Gastroesophageal sphincter (tissue), 4 donors: ENCODE measurements around the gene MST1R. TPM values are rescaled to one million over a fixed set of nuclear protein-coding genes. Genes with fewer than 3 reads are reported as not detected.

ENCODE experiments used
- ATAC-seq: fragments of 150-250 bp; one replicate; pipeline ENCODE4 v1.9.1; 2016; ENCODE audit warnings: mild to moderate bottlenecking, moderate library complexity
- H3K27ac ChIP-seq, 4 donors: fragments of 200-600 bp; sonication (generic) in 3 of 4; 1 replicate in 3 of 4; 2 replicates in 1 of 4; pipeline ENCODE4 v1.5.1; 2016 to 2019
- H3K27me3 ChIP-seq: fragments of 200-600 bp; sonication (generic); one replicate; pipeline ENCODE4 v1.5.1; 2019
- H3K36me3 ChIP-seq, 2 donors: fragments of 200-600 bp; sonication (generic); one replicate each; pipeline ENCODE4 v1.5.1; 2019; ENCODE audit warnings: control low read depth in 1 of 2
- H3K4me1 ChIP-seq, 3 donors: fragments of 200-600 bp; sonication (generic); 1 replicate in 2 of 3; 2 replicates in 1 of 3; pipeline ENCODE4 v1.5.1; 2016 to 2019; ENCODE audit warnings: control low read depth in 2 of 3
- H3K4me3 ChIP-seq, 2 donors: fragments of 200-600 bp; sonication (generic); one replicate each; pipeline ENCODE4 v1.5.1; 2019; ENCODE audit warnings: mild to moderate bottlenecking in 1 of 2, moderate library complexity in 1 of 2
- H3K9me3 ChIP-seq, 3 donors: fragments of 200-600 bp; sonication (generic); one replicate each; pipeline ENCODE4 v1.5.1; 2017 to 2019; ENCODE audit warnings: control low read depth in 2 of 3
- EP300 ChIP-seq: sonication (generic); formaldehyde crosslinking; IDR thresholded peaks from one replicate; pipeline ENCODE4 v1.6.1; 2017; ENCODE audit warnings: antibody characterized with exemption, mild to moderate bottlenecking
- POLR2A ChIP-seq, 2 donors: fragments of 450-650 bp; IDR thresholded peaks; one replicate each; pipeline ENCODE4 v1.6.1; 2017; ENCODE audit warnings: antibody characterized with exemption in 2 of 2, mild to moderate bottlenecking in 2 of 2, moderate library complexity in 1 of 2
- POLR2AphosphoS5 ChIP-seq: sonication (generic); formaldehyde crosslinking; IDR thresholded peaks from one replicate; pipeline ENCODE4 v1.6.1; 2017; ENCODE audit warnings: antibody characterized with exemption
- WGBS, 2 donors: methylation state at CpG; one replicate each; pipeline ENCODE4 v1.1.5; 2018; ENCODE audit warnings: low coverage in 1 of 2; 5-methylcytosine and 5-hydroxymethylcytosine counted together
- small RNA-seq, 4 donors: library from RNA; depleted of rRNA; stranded (forward); fragments of <200 nt; gene quantifications; one replicate each; pipeline ENCODE3, GENCODE V24; 2016
- total RNA-seq, 4 donors: library from RNA; depleted of rRNA; stranded (reverse); fragments of >200 nt; gene quantifications; one replicate each; pipeline ENCODE4 v1.1.0, GENCODE V29; 2016
- TF ChIP-seq, protein P1 (sequence below), 4 experiments: fragments of 200-600 bp in 2 of 4; fragments of 450-650 bp in 2 of 4; sonication (generic) in 1 of 4; IDR thresholded peaks; one replicate each; pipeline ENCODE4 v1.5.1; 2017 to 2019; ENCODE audit warnings: antibody characterized with exemption in 4 of 4, mild to moderate bottlenecking in 2 of 4, moderate library complexity in 2 of 4

Gene MST1R
- total RNA-seq, 4 donors from 2014 or later, result 1.2 to 5.9 (median 2.0) TPM

DNA sequence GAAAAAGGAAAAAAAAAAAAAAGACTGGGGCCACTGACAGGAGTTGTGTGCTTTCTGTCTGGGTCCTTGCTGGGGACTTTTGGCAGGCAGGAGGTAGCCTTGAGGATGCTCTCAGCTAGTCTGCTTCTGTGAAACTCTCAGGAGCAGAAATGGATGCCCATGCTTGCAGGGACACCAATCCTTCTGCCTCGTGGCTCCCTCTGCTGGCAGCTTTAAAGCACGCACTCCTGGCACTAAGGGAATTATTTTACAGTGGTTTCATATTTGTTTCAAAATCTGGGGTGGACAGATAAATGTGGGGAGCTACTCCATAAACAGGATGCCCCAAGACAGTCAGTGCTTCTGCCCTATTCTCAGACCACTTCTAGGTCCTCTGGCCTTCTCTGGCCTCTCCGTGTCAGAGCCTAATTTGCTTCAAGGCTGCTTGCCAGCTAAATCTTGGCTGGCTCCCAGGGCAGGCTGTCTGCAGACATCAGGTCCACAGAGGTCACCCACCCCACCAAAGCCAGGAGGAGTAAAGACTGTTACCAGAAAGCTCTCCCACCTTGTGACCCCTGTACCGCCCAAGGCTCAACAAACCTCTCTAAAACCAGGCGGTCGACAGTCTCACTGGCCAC is 64.4 kb downstream of the MST1R start:
- Histone ChIP-seq H3K9me3 (no peaks in the 10 kb centered on the region), H3K4me1 (peaks cover 0 to 31% (median 10%) of the 10 kb centered on the region in 3 donors), H3K4me3 (no peak overlapping the region), H3K27me3 (no peaks in the 10 kb centered on the region), H3K36me3 (peaks cover 0 to 5% of the 10 kb centered on the region in 2 donors), H3K27ac (peak overlapping the region in 2 of 4 donors; percentile 41 to 58)
- peak; percentile 82 for ATAC-seq
- TF ChIP-seq EP300 (no peak), POLR2AphosphoS5 (peak; percentile 42), POLR2A (IDR thresholded peaks at IDR 0.05) (no peak)
- TF ChIP-seq, protein P1, sequence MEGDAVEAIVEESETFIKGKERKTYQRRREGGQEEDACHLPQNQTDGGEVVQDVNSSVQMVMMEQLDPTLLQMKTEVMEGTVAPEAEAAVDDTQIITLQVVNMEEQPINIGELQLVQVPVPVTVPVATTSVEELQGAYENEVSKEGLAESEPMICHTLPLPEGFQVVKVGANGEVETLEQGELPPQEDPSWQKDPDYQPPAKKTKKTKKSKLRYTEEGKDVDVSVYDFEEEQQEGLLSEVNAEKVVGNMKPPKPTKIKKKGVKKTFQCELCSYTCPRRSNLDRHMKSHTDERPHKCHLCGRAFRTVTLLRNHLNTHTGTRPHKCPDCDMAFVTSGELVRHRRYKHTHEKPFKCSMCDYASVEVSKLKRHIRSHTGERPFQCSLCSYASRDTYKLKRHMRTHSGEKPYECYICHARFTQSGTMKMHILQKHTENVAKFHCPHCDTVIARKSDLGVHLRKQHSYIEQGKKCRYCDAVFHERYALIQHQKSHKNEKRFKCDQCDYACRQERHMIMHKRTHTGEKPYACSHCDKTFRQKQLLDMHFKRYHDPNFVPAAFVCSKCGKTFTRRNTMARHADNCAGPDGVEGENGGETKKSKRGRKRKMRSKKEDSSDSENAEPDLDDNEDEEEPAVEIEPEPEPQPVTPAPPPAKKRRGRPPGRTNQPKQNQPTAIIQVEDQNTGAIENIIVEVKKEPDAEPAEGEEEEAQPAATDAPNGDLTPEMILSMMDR (IDR thresholded peaks at IDR 0.05), result peak in 3 of 4 experiments; percentile 93
- whole genome bisulfite sequencing, 2 donors, result 0 to 56% methylated on average over 1 to 3 of the region's 6 CpGs

Small RNA genes lying within 50 kb of the gene (small RNA-seq; reads per million reads assigned to genes)
- 0 reads per million in 4 donors for gene RN7SL217P

Other genes starting within 250 kb of the MST1R start
- 10 to 100 TPM; 61.4 to 80.2 (median 71.5) TPM for gene APEH, start 229.5 kb downstream of the MST1R start, total RNA-seq
- gene MST1, start 214.4 kb downstream of the MST1R start, total RNA-seq, result 1 to 10 TPM in 3 of 4 donors, under 1 TPM in 1; 0.89 to 7.3 (median 4.4) TPM
- gene RNF123, start 214.3 kb downstream of the MST1R start, total RNA-seq, result 10 to 100 TPM; 18.5 to 31.2 (median 21.8) TPM
- gene AMIGO3, start 184.2 kb downstream of the MST1R start, total RNA-seq, result under 1 TPM in 2 of 4 donors, not detected in 2; 0.27 to 0.31 TPM
- gene GMPPB, start 179.9 kb downstream of the MST1R start, total RNA-seq, result 10 to 100 TPM; 15.6 to 20.5 (median 17.3) TPM
- 10 to 100 TPM; 37.8 to 64.9 (median 43.5) TPM for gene IP6K1, start 117.3 kb downstream of the MST1R start, total RNA-seq
- gene CDHR4, start 104.0 kb downstream of the MST1R start, total RNA-seq, result under 1 TPM in 1 of 4 donors, not detected in 3; 0.40 TPM
- 1 to 10 TPM; 1.3 to 3.4 (median 3.1) TPM for gene INKA1, start 100.6 kb downstream of the MST1R start, total RNA-seq
- 10 to 100 TPM; 16.2 to 62.7 (median 31.1) TPM for gene UBA7, start 89.9 kb downstream of the MST1R start, total RNA-seq
- 1 to 10 TPM in 3 of 4 donors, under 1 TPM in 1; 0.81 to 1.8 (median 1.6) TPM for gene TRAIP, start 47.3 kb downstream of the MST1R start, total RNA-seq
- not detected for gene CAMKV, start 34.0 kb downstream of the MST1R start, total RNA-seq
- 10 to 100 TPM in 2 of 4 donors, 1 to 10 TPM in 2; 9.0 to 21.8 (median 10.8) TPM for gene MON1A, start 25.9 kb upstream of the MST1R start, total RNA-seq
- gene RBM6, start 36.3 kb upstream of the MST1R start, total RNA-seq, result 100 to 1,000 TPM in 2 of 4 donors, 10 to 100 TPM in 2; 39.0 to 135 (median 84.2) TPM
- 100 to 1,000 TPM in 3 of 4 donors, 10 to 100 TPM in 1; 85.7 to 228 (median 136) TPM for gene RBM5, start 185.0 kb upstream of the MST1R start, total RNA-seq